BJ (cell line): Measurements from ENCODE around the gene A2ML1. TPM values are rescaled to one million over a fixed set of nuclear protein-coding genes. Genes with fewer than 3 reads are reported as not detected.
"Not testable (repeated sequence)": the region's sequence is repeated elsewhere in the genome, so short reads cannot be mapped to it uniquely, and the experiment has no call there.

ENCODE experiments used
- CTCF ChIA-PET: fragments of 350-600 bp; formaldehyde crosslinking; extraction: SDS; loops from one replicate; lab custom pipeline; 2021; ENCODE audit warnings: antibody characterized with exemption, inconsistent platforms; lab: Yijun Ruan, JAX
- POLR2A ChIA-PET: fragments of 300-600 bp; sonication (Branson Sonifier 250); formaldehyde crosslinking; extraction: SDS; loops from one replicate; lab custom pipeline; 2021; ENCODE audit warnings: antibody characterized with exemption; lab: Charles Lee
- DNase-seq: peaks from one replicate; pipeline ENCODE4 v3.0.0-alpha.2; 2011; ENCODE audit warnings: low read depth
- H3K27me3 ChIP-seq: 2 replicates; pipeline ENCODE4 v1.6.0; 2011; ENCODE audit warnings: low read length; ENCODE audit not compliant: control insufficient read depth, insufficient read depth
- H3K36me3 ChIP-seq: 2 replicates; pipeline ENCODE4 v1.5.1; 2011; ENCODE audit warnings: low read length; ENCODE audit not compliant: control insufficient read depth, insufficient read depth
- H3K4me3 ChIP-seq: 2 replicates; pipeline ENCODE4 v1.5.1; 2011; ENCODE audit warnings: low read depth, mild to moderate bottlenecking, control low read depth, low read length
- CTCF ChIP-seq: IDR thresholded peaks from 2 replicates; pipeline ENCODE4 v1.5.1; 2011; ENCODE audit warnings: low read depth, mild to moderate bottlenecking, control low read depth, inconsistent platforms, low read length, moderate library complexity; ENCODE audit not compliant: insufficient read depth
- polyA plus RNA-seq: library from polyadenylated mRNA; depleted of rRNA; stranded (reverse); fragments of >200 nt; gene quantifications from 2 replicates; pipeline ENCODE4 v1.2.3, GENCODE V29; 2011

A2ML1 gene
- polyA plus RNA-seq, 1 experiment: not detected

DNA sequence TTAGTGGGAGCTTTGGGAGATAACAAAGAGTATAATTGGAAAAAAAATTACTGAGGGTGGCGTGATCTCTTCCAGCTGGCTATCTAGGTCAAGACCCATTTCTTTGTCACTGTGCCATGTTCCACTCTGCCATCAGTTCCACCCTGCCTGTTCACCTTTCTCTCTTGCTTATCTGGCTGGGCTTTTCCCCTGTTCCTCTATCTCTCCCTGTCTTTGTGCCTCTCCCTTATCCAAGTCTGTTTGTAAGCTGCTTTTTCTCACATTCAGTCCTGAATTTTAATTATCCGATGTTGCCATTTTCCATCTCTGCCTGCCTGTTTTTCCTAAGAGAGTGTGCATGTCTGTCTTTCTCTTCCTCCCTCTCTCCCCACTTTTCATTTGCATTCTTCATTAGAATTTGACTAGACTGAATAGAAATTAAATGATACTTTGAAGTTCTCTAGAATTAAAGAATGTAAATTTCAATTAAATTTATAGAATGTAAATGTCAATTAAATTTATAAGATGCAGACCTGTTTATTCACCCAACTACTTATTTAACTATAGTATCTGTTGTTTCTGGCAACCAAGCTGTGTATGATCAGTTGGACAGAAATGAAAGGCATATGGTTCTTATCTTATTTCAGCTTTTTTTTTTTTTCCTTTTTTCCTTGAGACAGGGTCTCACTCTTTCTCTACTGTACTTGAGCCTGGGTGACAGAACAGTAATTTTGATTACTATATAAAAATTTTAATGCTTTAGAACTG, 40.9 kb upstream of the A2ML1 start:
- Histone ChIP-seq H3K36me3 (no peaks in the 10 kb centered on the region), H3K27me3 (no peaks in the 10 kb centered on the region), H3K4me3 (no peak overlapping the region)
- POLR2A ChIA-PET: no interaction called here
- CTCF ChIA-PET: no interaction called here
- DNase-seq: no peak
- no peak for TF ChIP-seq CTCF

DNA sequence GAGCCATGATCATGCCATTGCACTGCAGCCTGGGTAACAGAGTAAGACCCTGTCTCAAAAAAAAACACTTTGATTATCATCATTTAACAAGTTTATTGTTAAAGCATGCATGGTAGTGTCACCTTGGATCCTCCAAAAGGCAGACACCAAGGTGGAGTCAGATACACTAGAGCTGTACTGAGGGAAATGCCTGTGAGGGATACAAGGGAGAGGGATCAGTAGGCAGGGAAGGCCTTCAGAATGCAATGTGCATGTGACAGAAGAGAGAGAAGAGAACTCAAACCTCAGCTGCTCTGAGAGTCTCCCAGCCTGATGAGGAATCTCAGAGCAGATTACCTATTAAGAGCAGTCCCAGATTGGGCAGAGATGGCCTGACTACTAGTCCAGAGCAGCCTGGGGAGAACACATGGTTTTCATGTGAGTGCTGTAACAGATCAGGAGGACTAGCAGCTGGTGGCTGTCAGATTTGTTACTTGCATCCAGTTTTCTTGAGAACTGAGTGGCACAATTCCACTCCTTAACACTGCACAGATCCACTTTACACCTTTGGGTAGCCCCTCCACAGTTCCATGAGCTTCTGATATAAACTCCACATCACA, 38.0 kb upstream of the A2ML1 start:
- no peaks in the 10 kb centered on the region for H3K27me3 ChIP-seq
- H3K36me3 ChIP-seq: no peaks in the 10 kb centered on the region
- no peak for DNase-seq
- H3K4me3 ChIP-seq: no peak overlapping the region
- CTCF ChIA-PET: no interaction called here
- no peak for TF ChIP-seq CTCF
- POLR2A ChIA-PET: no interaction called here

DNA sequence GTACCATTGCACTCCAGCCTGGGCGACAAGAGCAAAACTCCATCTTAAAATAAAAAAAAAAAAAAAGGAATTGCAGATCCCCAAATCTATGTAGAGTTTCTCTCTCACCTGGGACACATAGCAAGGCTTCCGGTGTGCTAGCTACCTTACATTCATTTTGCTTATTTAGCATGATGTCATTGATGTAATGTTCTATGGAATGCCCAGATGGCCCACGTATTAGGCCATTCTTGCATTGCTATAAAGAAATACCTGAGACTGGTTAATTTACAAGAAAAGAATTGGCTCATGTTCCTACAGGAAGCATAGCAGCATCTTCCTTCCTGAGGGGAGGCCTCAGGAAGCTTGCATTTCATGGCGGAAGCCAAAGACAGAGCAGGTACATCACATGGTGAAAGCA, 36.9 kb upstream of the A2ML1 start:
- ChIA-PET POLR2A (interaction anchor here (0.7 kb wide), 1 partner anchor 11 kb away, joined by 3 read pairs; no protein-coding TSS in a partner anchor), CTCF (no interaction called here)
- no peaks in the 10 kb centered on the region for H3K27me3 ChIP-seq
- no peak for TF ChIP-seq CTCF
- DNase-seq: no peak
- no peak overlapping the region for H3K4me3 ChIP-seq
- H3K36me3 ChIP-seq: no peaks in the 10 kb centered on the region

DNA sequence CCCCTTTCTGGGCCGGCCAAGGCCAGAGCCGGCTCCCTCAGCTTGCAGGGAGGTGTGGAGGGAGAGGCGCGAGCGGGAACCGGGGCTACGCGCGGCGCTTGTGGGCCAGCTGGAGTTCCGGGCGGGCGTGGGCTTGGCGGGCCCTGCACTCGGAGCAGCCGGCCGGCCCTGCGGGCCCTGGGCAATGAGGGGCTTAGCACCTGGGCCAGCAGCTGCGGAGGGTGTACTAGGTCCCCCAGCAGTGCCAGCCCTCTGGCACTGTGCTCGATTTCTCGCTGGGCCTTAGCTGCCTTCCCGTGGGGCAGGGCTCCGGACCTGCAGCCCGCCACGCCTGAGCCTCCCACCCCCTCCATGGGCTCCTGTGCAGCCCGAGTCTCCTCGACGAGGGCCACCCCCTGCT, 35.2 kb upstream of the A2ML1 start:
- H3K27me3 ChIP-seq, DNase-seq, POLR2A ChIA-PET, H3K36me3 ChIP-seq, H3K4me3 ChIP-seq, CTCF ChIA-PET: not testable (repeated sequence)

DNA sequence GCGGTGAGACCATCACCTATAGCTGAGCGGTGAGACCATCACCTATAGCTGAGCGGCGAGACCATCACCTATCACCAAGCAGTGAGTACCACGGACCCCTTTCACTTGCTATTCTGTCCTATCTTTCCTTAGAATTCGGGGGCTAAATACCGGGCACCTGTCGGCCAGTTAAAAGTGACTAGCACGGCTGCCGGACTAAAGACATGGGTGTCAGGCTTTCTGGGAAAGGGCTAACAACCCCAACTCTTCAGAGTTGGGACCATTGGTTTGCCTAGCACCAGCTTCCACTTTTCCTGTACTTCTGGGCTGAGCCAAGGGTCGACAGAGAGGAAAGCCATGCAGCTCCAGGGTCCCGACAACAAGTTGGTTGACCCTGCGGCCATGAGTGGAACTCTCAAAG, 33.7 kb upstream of the A2ML1 start:
- CTCF ChIA-PET, H3K36me3 ChIP-seq, H3K4me3 ChIP-seq, DNase-seq, H3K27me3 ChIP-seq, POLR2A ChIA-PET: not testable (repeated sequence)

DNA sequence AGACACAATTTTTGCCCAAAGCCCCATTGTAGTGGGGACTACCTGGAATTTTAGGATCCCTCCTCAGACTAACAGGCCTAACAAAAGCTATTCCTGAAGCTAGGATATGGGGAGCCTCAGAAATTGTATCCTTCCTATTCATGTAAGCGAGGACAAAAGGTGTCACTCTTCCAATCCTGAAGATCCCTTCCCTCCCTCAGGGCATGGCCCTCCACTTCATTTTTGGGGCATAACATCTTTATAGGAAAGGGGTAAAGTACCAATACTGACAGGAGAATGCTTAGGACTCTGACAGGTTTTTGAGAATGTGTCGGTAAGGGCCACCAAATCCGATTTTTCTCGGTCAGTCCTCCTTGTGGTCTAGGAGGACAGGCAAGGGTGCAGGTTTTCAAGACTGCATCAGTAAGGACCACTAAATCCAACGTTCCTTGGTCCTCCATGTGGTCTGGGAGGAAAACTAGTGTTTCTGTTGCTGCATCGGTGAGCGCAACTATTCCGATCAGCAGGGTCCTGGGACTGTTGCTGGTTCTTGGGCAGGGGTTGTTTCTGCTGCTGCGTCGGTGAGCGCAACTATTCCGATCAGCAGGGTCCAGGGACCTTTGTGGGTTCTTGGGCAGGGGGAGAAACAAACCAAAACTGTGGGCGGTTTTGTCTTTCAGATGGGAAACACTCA, 32.9 kb upstream of the A2ML1 start:
- CTCF ChIA-PET, POLR2A ChIA-PET, H3K27me3 ChIP-seq, DNase-seq, H3K4me3 ChIP-seq, H3K36me3 ChIP-seq: not testable (repeated sequence)

- DNase-seq, H3K4me3 ChIP-seq, POLR2A ChIA-PET, H3K27me3 ChIP-seq, H3K36me3 ChIP-seq: not testable (repeated sequence)
- CTCF ChIA-PET: interaction anchor here (1.3 kb wide), 1 partner anchor 15 kb away, joined by 3 read pairs; no protein-coding TSS in a partner anchor
Measured at GRCh38 chr12:8793226-8793625, 29.2 kb upstream of the A2ML1 start.

DNA sequence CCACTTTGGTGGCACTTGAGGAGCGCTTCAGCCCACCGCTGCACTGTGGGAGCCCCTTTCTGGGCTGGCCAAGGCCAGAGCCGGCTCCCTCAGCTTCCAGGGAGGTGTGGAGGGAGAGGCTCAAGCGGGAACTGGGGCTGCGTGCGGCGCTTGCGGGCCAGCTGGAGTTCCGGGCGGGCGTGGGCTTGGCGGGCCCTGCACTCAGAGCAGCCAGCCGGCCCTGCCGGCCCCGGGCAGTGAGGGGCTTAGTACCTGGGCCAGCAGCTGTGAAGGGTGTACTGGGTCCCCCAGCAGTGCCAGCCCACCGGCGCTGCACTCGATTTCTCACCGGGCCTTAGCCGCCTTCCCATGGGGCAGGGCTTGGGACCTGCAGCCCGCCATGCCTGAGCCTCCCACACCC, 27.8 kb upstream of the A2ML1 start:
- POLR2A ChIA-PET, H3K36me3 ChIP-seq, H3K4me3 ChIP-seq, H3K27me3 ChIP-seq, DNase-seq: not testable (repeated sequence)
- CTCF ChIA-PET: interaction anchor here (1.3 kb wide), 1 partner anchor 17 kb away, joined by 3 read pairs; no protein-coding TSS in a partner anchor
